SKM-1 (cell line): ENCODE measurements around the gene TANC1.
A peak's percentile ranks its signal among the peaks of the same experiment; 100 is the strongest.

Source experiments
- DNase-seq: peaks from one replicate; lab custom pipeline; 2025; ENCODE audit not compliant: unreplicated experiment; lab: John Stamatoyannopoulos, UW

Gene TANC1

GRCh38 chr2:159109517-159109916 lies 141.1 kb downstream of the TANC1 start:
- DNase-seq = no peak

- DNase-seq = no peak
Observed at GRCh38 chr2:159110784-159111183, 142.3 kb downstream of the TANC1 start.

GRCh38 chr2:159111346-159111927 lies 143.0 kb downstream of the TANC1 start:
- no peak for DNase-seq

GRCh38 chr2:159114835-159115234 lies 146.4 kb downstream of the TANC1 start:
- no peak for DNase-seq

GRCh38 chr2:159116922-159117321 lies 148.5 kb downstream of the TANC1 start:
- DNase-seq = no peak

GRCh38 chr2:159117658-159118057 lies 149.2 kb downstream of the TANC1 start:
- DNase-seq = no peak

GRCh38 chr2:159118115-159118858 lies 149.8 kb downstream of the TANC1 start:
- DNase-seq = peak; percentile 54

- DNase-seq = no peak
Observed at GRCh38 chr2:159118859-159119500, 150.5 kb downstream of the TANC1 start.

GRCh38 chr2:159119652-159120257 lies 151.3 kb downstream of the TANC1 start:
- DNase-seq = no peak

- no peak for DNase-seq
Observed at GRCh38 chr2:159123786-159124185, 155.3 kb downstream of the TANC1 start.

GRCh38 chr2:159124441-159124911 lies 156.0 kb downstream of the TANC1 start:
- DNase-seq = peak; percentile 72

- DNase-seq = no peak
Observed at GRCh38 chr2:159124931-159125467, 156.6 kb downstream of the TANC1 start.

GRCh38 chr2:159125858-159126257 lies 157.4 kb downstream of the TANC1 start:
- DNase-seq = no peak

GRCh38 chr2:159126432-159127022 lies 158.1 kb downstream of the TANC1 start:
- DNase-seq = no peak

- DNase-seq = no peak
Observed at GRCh38 chr2:159128191-159128590, 159.8 kb downstream of the TANC1 start.

- no peak for DNase-seq
Observed at GRCh38 chr2:159129269-159129668, 160.8 kb downstream of the TANC1 start.

- DNase-seq = no peak
Observed at GRCh38 chr2:159129824-159130223, 161.4 kb downstream of the TANC1 start.

GRCh38 chr2:159130302-159130701 lies 161.9 kb downstream of the TANC1 start:
- DNase-seq = no peak

GRCh38 chr2:159131267-159131913 lies 162.9 kb downstream of the TANC1 start:
- no peak for DNase-seq

- no peak for DNase-seq
Observed at GRCh38 chr2:159131914-159132281, 163.5 kb downstream of the TANC1 start.

GRCh38 chr2:159133797-159134196 lies 165.4 kb downstream of the TANC1 start:
- DNase-seq = no peak
